ENCODE results near the gene CHN2.

CHN2 gene

DNA sequence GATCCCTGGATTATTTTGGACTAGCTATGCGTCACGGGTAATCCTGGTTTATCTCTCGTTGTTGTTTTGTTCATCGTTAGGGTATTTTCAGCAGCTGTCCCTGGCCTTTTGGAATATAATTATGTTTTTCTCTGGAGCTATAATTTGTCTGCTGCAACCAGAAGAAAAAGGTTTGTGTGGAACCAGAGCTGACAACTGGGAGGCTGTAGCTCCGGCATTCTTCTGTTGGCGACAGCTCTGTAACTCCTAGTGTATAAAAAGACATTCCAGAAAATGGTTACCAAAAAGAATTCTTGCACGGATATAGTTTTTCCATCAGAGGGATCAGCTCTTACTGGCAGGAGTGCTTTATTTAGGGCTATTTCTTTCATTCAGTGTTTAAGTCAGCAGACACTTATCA is 238.1 kb downstream of the CHN2 start:
- DNase-seq (ENCODE audit: low spot score): no peak

DNA sequence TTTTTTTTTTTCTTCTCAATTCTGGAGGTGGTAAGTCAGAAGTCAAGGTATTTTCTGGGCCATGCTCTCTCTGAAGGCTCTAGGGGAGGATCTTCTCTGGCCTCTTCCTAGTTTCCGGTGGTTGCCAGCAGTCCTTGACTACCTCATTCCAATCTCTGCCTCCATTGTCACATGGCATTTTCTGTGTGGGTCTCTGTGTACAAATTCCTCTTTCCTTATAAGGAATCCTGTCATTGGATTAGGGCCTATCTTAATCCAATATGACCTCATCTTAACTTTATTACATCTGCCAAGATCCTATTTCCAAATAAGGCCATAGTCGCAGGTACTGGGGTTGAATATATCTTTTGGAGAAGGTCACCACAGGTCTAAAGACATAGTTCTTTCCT is 239.8 kb downstream of the CHN2 start:
- no peak for DNase-seq (ENCODE audit: low spot score)

GRCh38 chr7:29435167-29435566 is 240.6 kb downstream of the CHN2 start:
- no peak for DNase-seq (ENCODE audit: low spot score)

DNA sequence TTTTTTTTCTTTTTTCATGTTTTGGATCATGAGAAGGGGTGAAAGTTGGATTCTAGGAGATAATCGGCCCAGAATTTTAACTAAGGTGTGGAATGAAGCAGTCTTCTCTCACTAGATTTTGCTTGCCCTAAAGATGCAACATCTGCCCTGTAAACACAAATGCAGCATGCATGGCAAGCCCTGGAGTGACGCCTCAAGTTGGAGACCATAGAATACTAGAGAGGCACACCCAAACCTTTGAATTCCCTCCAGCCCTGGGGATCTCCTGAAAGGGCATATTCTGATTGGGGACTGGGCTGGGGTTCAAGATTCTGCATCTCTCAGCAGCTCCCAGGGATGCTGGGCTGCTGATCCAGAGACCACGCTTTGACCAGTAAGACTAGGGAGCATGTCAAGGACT is 241.3 kb downstream of the CHN2 start:
- DNase-seq (ENCODE audit: low spot score): no peak

GRCh38 chr7:29442146-29442545 is 247.6 kb downstream of the CHN2 start:
- no peak for DNase-seq (ENCODE audit: low spot score)

DNA sequence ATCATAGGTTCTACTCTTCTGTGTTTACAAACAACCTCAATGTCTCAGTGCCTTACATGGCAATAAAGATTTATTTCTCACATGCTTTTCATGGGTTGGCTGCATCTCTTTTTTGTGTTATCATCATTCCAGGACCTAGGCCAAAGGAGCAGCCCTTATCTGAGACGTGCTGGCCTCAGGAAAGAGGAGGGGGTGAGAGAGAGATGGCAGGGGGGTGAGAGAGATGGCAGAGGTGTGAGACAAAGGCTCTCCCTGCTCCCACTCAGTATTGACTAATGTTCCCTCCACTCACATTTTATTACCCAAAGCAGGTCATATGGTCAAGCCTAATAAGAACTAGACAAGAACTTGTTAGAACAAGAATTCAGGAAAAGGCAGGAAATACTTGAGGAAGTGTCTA is 249.0 kb downstream of the CHN2 start:
- no peak for DNase-seq (ENCODE audit: low spot score)

DNA sequence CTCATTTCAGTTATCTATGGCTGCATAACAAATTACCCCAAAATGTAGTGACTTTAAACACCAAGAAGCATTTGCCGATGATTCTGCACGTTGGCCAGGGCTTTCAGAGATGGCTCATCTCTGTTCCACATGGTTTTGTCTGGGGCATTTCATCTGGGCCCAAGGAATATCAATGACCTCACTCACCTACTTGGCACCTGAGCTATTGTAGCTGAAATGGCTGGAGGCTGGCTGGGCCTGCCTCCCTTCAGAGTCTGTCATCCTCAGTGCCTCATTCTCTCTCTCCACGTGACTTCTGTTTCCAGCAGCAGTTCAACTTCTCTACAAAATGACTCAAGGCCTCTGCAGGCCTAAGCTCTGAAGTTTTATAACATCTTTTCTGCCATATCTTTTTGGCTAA is 249.7 kb downstream of the CHN2 start:
- no peak for DNase-seq (ENCODE audit: low spot score)

DNA sequence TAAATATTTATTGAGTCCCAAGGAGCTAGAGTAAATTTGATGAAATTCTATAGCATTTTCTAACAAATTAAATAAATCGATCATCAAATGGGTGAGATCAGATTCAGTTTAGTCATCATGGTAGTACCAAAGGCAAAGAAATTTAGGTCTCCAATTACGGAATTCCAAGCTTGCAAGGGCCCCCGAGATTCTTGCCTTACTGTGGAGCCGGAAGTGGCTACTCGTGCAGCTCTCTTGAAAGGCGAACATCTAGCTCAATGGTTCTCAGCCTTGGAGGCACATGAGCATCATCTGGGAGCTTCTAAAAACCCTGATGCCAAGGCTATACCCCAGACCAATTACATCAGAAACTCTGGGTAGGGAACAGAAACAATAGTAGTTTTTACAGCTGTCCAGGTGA is 251.2 kb downstream of the CHN2 start:
- no peak for DNase-seq (ENCODE audit: low spot score)

- no peak for DNase-seq (ENCODE audit: low spot score)
Observed at GRCh38 chr7:29447828-29448227, 253.3 kb downstream of the CHN2 start.

DNA sequence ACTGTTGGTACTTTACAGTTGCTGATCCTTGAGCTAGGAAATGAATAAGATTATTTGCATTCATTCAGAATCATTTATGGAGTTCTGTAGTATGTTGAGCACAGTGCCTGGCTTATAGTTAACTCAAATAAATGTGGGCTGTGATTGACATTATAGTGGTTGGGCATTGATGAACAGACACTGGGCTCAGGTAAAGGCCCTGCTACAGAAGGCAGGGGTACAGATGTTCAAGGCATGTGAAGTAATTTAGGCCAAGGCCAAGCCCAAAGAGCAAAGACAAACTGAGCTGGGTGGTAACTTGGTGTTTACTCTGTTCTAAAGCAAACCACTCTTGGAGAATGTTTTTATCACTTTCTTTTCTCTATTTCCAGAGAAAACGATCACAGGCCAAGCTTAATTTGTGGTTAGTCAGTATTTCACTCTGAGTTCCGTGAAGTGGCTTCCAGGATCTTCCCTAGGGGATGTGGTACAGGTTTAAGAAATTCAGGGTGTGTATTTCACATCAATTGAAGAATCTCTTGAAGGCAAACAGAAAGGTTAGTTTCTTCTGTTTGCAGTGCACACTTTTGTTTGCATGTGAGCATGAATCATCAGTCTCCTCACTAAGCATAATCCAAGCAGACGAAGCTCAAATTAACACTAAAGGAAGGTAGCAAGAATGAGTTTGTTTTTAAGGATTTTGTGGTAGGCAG is 255.1 kb downstream of the CHN2 start:
- no peak for DNase-seq (ENCODE audit: low spot score)

- no peak for DNase-seq (ENCODE audit: low spot score)
Observed at GRCh38 chr7:29453021-29453420, 258.4 kb downstream of the CHN2 start.

DNA sequence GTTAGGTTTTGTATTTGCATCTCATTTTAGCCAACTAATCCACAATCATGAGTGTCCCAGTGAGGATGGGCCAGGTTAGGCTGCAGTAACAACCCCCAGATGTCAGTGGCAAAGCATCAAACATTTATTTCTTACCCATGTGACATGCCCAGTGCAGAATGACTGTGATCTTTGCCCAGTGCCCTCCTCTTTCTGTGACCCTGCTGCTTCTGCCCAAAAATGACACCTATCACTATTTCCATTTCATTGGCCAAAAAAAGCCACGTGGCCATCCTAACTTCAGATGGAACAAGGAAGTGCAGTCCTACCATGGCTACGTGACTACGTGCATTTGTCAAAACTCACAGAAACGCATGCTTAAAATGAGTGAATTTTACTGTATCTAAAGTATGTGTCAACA is 259.9 kb downstream of the CHN2 start:
- DNase-seq (ENCODE audit: low spot score): no peak

DNA sequence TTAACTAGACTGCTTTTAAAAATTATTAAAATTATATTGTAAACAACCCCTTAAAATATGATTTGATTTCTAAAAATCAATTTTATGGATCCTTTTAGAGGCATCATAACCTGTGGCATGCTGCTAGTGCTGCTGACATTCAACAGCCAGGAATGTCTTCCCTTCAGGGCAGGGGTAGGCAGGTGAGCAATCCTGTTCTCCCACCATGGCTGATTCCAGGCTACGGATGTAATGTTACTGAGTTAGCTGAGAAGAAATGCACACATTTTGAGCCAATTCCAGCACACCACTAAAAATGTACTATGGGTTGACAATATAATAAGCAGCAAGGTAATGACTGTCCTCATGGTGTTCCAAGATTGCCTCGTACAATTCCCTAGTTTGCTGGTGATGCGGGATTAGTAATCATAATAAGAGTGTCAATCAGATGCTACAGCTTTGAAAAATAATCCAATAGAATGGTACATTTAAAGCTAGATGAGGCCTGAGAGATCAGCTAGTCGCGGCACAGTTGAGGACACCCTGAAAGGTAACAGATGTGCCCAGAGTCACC is 260.4 kb downstream of the CHN2 start:
- no peak for DNase-seq (ENCODE audit: low spot score)

GRCh38 chr7:29457141-29457561 is 262.6 kb downstream of the CHN2 start:
- DNase-seq (ENCODE audit: low spot score): no peak

DNA sequence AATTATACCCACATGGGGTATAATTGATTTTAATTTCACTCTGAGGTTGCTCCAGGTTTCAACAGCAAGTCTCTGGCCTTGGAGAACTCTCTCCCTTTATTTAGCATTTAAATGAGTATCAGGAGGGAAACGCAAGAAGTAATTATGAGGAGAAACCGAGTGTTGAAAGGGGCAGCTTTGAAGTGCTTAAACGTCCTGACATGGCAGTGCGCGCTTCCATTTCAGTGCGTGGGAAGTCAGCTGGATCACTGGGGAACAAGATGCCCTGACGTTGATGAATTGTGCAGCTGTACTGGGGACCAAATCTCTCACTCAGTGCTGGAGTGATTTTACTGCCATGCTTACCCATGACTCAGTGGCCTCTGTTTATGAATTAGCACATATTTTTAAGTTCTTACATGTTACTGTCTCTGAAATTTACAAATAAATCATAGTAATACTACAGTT is 263.0 kb downstream of the CHN2 start:
- no peak for DNase-seq (ENCODE audit: low spot score)

- no peak for DNase-seq (ENCODE audit: low spot score)
Observed at GRCh38 chr7:29458933-29459332, 264.4 kb downstream of the CHN2 start.

- no peak for DNase-seq (ENCODE audit: low spot score)
Observed at GRCh38 chr7:29459589-29459988, 265.0 kb downstream of the CHN2 start.

GRCh38 chr7:29461996-29462395 is 267.4 kb downstream of the CHN2 start:
- DNase-seq (ENCODE audit: low spot score): no peak

DNA sequence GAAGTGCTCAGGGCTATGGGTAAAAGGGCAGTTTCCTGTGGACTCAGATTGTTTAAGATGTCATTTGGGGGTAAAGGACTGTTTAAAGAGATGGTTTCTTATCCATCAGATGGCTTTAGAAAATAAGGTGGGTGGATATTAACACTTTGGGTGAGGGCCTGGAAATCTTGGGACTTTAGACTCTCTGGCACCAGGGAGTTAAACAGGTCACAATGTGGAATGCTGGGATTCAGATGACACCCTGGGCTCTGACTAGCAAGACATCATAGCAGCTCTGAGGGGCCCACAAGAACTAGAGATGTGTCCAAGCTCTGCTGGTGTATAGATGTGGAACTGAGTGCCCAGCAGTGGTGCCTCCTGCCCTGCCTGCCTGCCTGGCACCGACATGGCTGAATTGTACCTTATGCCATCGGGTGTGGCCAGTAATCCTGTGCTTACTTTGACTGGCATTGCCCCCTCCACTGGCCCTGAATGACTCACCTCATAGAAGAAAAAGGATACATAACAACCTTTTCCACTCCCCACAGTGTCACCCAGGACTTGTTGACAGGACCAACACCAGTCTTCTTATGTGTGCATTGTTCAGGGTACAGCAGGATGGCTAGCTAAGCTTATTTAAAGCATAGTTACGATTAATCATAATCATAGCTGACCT is 269.1 kb downstream of the CHN2 start:
- no peak for DNase-seq (ENCODE audit: low spot score)

DNA sequence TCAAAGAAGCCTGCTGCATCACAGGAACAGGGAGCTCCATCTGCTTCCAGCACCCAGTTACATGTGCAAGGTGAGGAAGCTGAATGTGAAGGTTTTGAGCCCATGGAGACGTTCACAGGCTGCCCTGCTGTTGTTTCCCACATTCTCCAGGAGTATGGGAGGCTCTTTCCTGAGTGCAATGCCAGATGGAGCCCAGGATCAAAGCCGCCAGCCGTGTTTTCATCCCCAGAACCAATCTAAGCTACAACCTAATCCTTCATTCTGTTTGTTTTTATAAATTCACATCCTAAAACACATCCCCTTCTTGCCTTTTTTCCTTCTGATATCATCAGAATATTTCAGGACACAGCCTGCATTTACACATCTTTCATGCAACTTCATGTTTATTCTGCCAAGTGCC is 270.2 kb downstream of the CHN2 start:
- no peak for DNase-seq (ENCODE audit: low spot score)

GRCh38 chr7:29467193-29467926 is 272.8 kb downstream of the CHN2 start:
- DNase-seq (ENCODE audit: low spot score): no peak

DNA sequence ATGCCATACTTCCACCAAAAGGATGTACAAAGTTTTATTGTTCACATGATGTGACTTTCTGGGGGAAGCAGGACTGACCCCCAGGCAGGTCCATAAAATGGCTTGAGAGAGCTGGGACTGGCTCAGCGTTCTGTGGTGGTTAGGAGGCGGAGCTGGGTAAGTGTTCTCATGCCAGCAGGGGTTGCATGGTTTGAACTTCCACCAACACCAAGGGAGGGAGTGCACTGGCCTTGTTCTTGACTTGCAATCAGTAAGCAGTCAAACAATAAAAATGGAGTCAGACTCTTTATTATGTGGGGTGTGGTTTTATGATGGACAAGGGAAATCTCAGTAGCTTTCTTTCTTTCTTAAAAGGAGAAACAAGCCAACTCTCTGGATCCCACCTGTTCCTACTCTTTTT is 273.6 kb downstream of the CHN2 start:
- DNase-seq (ENCODE audit: low spot score): no peak

GRCh38 chr7:29469281-29469680 is 274.7 kb downstream of the CHN2 start:
- DNase-seq (ENCODE audit: low spot score): no peak

Measured in kidney capillary endothelial cell (primary cell).